ENCODE data around the gene RPL35A.

DNA sequence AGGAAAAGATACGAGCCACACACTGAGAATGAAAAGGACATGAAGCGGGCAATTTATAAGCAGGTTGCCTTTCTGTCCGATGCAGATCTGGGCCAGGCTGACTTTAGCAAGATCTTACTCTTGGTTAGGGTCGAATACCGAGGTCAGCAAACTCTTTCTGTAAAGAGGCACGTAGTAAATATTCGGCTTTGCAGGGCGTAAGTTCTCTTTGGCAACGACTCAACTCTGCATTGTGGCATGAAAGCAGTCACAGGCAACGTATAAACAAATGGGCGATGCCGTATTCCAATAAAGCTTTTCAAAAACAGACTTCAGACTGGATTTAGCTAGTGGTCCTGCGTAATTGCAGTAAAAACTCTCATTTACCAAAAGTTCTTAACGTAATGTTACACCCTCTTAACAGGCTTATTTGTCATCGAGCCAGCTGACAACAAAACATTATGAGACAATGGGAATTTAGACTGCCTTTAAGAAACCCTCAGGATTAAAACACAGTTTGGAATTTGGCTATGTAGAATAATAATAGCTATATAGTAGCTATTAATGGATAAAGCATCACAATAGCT is 13.1 kb upstream of the RPL35A start:
- no peak for TF ChIP-seq POLR2AphosphoS5 (IDR thresholded peaks at IDR 0.05; ENCODE audit: low read depth)
- no peak for TF ChIP-seq CTCF (conservative IDR thresholded peaks at IDR 0.05; ENCODE audit: low read depth in 2 of 2)
- no peak for TF ChIP-seq ZNF331 (CRISPR knock-in tag; IDR thresholded peaks at IDR 0.05; ENCODE audit: low read depth)
- TF ChIP-seq EZH2 (IDR thresholded peaks at IDR 0.05; ENCODE audit: low read depth, unreplicated experiment) = no peak
- TF ChIP-seq EZH2phosphoT487 (IDR thresholded peaks at IDR 0.05; ENCODE audit: unreplicated experiment) = no peak
- TF ChIP-seq JUNB (IDR thresholded peaks at IDR 0.05; ENCODE audit: unreplicated experiment) = no peak
- no peak for TF ChIP-seq REST (IDR thresholded peaks at IDR 0.05; ENCODE audit: unreplicated experiment)

Data from GM23338 (cell line).